GM12801 (cell line): ENCODE measurements around the gene ATXN7L3B.

Experiments
- CTCF ChIP-seq: IDR thresholded peaks from one replicate; pipeline ENCODE4 v1.5.1; 2011; ENCODE audit warnings: control low read depth; ENCODE audit not compliant: insufficient read length; ENCODE audit errors: extremely low read depth

The ATXN7L3B gene

GRCh38 chr12:74514098-74514872 is 23.4 kb upstream of the ATXN7L3B start:
- no peak for TF ChIP-seq CTCF

GRCh38 chr12:74515849-74516248 is 21.8 kb upstream of the ATXN7L3B start:
- TF ChIP-seq CTCF: no peak

GRCh38 chr12:74526535-74526934 is 11.1 kb upstream of the ATXN7L3B start:
- TF ChIP-seq CTCF: no peak

GRCh38 chr12:74527491-74527890 is 10.1 kb upstream of the ATXN7L3B start:
- TF ChIP-seq CTCF: no peak

GRCh38 chr12:74530676-74531075 is 7.0 kb upstream of the ATXN7L3B start:
- TF ChIP-seq CTCF: no peak

DNA sequence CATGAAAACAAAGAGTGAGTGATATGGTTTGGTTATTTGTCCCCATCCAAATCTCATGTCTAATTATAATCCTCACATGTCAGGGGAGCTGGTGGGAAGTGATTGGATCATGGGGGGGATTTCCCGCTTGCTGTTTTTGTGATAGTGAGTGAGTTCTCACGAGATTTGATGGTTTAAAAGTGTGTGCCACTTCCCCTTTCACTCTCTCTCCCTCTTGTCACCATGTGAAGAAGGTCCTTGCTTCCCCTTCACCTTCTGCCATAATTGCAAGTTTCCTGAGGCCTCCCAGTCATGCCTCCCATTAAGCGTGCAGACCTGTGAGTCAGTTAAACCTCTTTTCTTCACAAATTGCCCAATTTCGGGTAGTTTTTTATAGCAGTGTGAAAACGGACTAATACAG is 2.1 kb upstream of the ATXN7L3B start:
- no peak for TF ChIP-seq CTCF

DNA sequence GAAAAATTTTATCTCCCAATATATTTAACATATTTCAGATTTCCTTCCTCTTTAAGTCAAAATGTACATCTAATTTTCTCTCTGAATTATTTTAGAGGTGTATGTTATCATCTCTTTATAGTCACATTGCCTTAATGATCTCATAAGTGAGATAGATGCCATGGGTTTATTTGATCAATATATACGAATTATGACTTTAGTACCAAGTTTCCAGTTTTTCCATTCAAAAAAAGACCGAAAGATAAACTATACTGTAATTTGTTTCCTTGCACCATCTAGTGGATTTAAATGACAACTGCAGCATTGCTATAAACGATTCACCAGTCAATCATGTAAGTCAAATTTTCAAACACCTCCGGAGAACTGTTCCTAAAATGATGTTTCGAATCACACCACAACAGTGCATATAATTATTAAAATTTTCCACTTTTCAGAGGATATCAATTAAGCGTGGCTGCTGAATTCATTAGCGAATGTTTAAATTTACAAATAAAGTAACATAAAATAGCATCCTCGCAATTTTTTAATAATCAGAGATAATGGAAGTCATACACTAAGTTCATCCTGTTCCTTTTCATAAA is 419 bp upstream of the ATXN7L3B start:
- TF ChIP-seq CTCF: no peak
